ENCODE data around the gene TECPR2.

DNA sequence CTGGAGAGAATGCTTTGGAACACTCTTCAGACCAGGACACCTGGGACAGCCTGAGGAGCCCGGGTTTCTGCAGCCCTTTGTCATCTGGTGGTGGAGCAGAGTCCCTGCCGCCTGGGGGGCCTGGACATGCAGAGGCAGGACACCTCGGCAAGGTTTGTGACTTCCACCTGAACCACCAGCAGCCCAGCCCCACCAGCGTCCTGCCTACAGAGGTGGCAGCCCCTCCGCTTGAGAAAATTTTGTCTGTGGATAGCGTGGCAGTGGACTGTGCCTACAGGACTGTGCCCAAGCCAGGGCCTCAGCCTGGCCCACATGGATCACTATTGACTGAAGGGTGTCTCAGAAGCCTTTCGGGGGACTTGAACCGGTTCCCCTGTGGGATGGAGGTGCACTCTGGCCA is 21.2 kb upstream of the TECPR2 start:
- TF ChIP-seq, protein P1, sequence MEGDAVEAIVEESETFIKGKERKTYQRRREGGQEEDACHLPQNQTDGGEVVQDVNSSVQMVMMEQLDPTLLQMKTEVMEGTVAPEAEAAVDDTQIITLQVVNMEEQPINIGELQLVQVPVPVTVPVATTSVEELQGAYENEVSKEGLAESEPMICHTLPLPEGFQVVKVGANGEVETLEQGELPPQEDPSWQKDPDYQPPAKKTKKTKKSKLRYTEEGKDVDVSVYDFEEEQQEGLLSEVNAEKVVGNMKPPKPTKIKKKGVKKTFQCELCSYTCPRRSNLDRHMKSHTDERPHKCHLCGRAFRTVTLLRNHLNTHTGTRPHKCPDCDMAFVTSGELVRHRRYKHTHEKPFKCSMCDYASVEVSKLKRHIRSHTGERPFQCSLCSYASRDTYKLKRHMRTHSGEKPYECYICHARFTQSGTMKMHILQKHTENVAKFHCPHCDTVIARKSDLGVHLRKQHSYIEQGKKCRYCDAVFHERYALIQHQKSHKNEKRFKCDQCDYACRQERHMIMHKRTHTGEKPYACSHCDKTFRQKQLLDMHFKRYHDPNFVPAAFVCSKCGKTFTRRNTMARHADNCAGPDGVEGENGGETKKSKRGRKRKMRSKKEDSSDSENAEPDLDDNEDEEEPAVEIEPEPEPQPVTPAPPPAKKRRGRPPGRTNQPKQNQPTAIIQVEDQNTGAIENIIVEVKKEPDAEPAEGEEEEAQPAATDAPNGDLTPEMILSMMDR (optimal IDR thresholded peaks at IDR 0.05 in 1 of 3, IDR thresholded peaks at IDR 0.05 in 1 of 3, conservative IDR thresholded peaks at IDR 0.05 in 1 of 3; ENCODE audit: extremely low read depth in 1 of 3, insufficient read depth in 2 of 3, low read length in 3 of 3), result no peak
- no peak for TF ChIP-seq EZH2 (IDR thresholded peaks at IDR 0.05; ENCODE audit: low read length)
